Thoracic aorta (tissue), 2 donors: Measurements from ENCODE around the gene TACC3. TPM values are rescaled to one million over a fixed set of nuclear protein-coding genes. Genes with fewer than 3 reads are reported as not detected.

Experiments used
- ATAC-seq: fragments of 150-250 bp; one replicate; pipeline ENCODE4 v1.8.0; 2017; ENCODE audit warnings: low read depth; ENCODE audit not compliant: insufficient number of reproducible peaks, low FRiP score
- DNase-seq: peaks from one replicate; pipeline ENCODE4 v3.0.0-alpha.2; 2020; ENCODE audit warnings: low spot score
- H3K27ac ChIP-seq, 2 donors: fragments of 200-600 bp; sonication (generic); 1 replicate in 1 of 2; 2 replicates in 1 of 2; pipeline ENCODE4 v1.5.1; 2016; ENCODE audit warnings: mild to moderate bottlenecking in 2 of 2, moderate library complexity in 2 of 2
- H3K27me3 ChIP-seq: fragments of 200-600 bp; sonication (generic); replicated peaks from 2 replicates; pipeline ENCODE4 v1.6.0; 2016; ENCODE audit warnings: mild to moderate bottlenecking; ENCODE audit not compliant: insufficient read depth
- H3K36me3 ChIP-seq: fragments of 200-600 bp; sonication (generic); one replicate; pipeline ENCODE4 v1.5.1; 2016
- H3K4me1 ChIP-seq, 2 donors: fragments of 200-600 bp; sonication (generic); 1 replicate in 1 of 2; 2 replicates in 1 of 2; pipeline versions ENCODE4 v1.5.1 to v1.6.0; 2016; ENCODE audit warnings: low read depth in 2 of 2, mild to moderate bottlenecking in 1 of 2; ENCODE audit not compliant: control insufficient read depth in 1 of 2
- H3K4me3 ChIP-seq: fragments of 200-600 bp; sonication (generic); 2 replicates; pipeline ENCODE4 v1.5.1; 2016; ENCODE audit warnings: mild to moderate bottlenecking
- H3K9me3 ChIP-seq: fragments of 200-600 bp; sonication (generic); 2 replicates; pipeline ENCODE4 v1.5.1; 2016
- total RNA-seq, 2 donors: library from RNA; depleted of rRNA; stranded (reverse); fragments of >200 nt; gene quantifications; one replicate each; pipeline versions ENCODE4 v1.1.0 to v1.2.3, GENCODE V29; 2016
- TF ChIP-seq, protein P1 (sequence below): fragments of 200-600 bp; sonication (generic); IDR thresholded peaks from one replicate; pipeline ENCODE4 v1.5.1; 2019; ENCODE audit warnings: antibody characterized with exemption

The TACC3 gene
- total RNA-seq, 2 donors from 2014 or later: 6.2 to 24.5 TPM

DNA sequence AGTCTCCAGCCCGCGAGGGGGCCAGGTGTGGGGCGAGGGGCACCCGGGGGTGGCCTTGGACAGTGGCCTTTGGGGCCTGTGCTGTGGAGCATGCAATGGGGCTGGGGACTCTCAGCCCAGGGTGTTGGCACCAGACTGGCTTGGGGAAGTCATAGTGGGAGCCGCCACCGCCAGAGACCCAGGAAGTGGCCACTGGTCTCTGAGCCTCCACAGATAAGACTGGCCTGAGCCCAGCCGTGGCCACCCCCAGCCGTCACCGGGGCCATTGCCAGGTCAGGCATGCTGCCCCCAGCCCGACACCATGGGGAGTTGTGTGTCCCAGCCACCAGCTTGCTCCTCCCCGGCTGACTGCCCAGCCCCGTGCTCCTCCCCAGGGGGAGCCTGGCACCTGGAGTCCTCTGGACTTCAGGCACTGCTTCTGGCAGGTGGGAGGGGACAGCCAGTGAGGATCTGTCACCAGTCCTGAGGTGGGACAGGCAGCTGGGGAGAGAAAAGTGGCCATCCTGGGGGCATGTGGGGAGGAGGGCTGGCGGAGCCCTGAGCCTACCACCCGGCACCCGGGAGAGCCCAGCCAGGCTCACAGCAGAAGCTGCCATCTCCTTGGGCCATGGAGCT is 32.5 kb downstream of the TACC3 start:
- Histone ChIP-seq H3K4me1 (no peaks in the 10 kb centered on the region), H3K4me3 (no peak overlapping the region), H3K27me3 (no peaks in the 10 kb centered on the region), H3K9me3 (no peaks in the 10 kb centered on the region), H3K27ac (no peak overlapping the region), H3K36me3 (no peaks in the 10 kb centered on the region)
- DNase-seq: no peak
- no peak for ATAC-seq
- TF ChIP-seq, protein P1, sequence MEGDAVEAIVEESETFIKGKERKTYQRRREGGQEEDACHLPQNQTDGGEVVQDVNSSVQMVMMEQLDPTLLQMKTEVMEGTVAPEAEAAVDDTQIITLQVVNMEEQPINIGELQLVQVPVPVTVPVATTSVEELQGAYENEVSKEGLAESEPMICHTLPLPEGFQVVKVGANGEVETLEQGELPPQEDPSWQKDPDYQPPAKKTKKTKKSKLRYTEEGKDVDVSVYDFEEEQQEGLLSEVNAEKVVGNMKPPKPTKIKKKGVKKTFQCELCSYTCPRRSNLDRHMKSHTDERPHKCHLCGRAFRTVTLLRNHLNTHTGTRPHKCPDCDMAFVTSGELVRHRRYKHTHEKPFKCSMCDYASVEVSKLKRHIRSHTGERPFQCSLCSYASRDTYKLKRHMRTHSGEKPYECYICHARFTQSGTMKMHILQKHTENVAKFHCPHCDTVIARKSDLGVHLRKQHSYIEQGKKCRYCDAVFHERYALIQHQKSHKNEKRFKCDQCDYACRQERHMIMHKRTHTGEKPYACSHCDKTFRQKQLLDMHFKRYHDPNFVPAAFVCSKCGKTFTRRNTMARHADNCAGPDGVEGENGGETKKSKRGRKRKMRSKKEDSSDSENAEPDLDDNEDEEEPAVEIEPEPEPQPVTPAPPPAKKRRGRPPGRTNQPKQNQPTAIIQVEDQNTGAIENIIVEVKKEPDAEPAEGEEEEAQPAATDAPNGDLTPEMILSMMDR: no peak

DNA sequence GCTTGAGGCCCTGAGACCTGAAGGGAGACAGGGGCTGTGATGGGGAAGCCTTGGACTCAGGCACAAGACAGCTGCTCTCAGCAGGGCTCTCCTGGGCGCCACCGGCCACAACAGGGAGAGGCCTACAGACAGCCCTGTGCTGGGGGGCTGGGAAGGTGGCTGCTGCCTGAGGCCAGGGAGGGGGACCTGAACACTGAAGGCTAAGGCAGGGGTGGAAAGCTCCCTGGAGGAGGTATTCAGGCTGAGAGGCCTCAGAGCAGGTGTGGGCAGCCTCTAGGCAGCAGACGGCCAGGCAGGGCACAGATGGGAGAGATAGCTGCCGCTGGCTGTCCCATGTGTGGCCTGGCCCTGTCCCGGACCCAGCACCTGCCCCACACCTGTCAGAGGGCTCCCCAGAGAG is 33.0 kb downstream of the TACC3 start:
- Histone ChIP-seq H3K4me1 (no peaks in the 10 kb centered on the region), H3K4me3 (no peak overlapping the region), H3K36me3 (no peaks in the 10 kb centered on the region), H3K27ac (no peak overlapping the region), H3K27me3 (no peaks in the 10 kb centered on the region), H3K9me3 (no peaks in the 10 kb centered on the region)
- ATAC-seq: no peak
- no peak for DNase-seq
- TF ChIP-seq, protein P1: no peak

DNA sequence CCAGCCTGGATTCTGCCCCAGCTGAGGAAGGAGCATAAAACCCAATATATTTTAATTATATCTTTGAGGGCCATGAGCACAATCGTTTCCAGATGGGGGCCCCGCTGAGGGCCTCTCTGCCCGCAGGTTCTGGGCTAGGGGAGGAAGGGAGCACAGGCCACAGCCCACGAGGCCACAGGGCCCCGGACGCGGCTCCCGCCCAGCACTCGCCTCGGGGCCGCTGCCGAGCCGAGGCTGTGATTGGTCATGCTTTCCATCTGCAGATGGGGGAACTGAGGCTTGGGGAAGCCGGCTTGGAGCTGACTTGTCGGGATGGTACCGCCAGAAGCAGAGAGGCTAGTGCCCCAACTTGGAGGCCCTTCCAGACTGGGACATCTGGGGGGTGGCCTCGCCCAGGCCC is 34.0 kb downstream of the TACC3 start:
- DNase-seq (no peak), ATAC-seq (no peak)
- TF ChIP-seq, protein P1: no peak
- Histone ChIP-seq H3K36me3 (no peaks in the 10 kb centered on the region), H3K4me1 (no peaks in the 10 kb centered on the region), H3K4me3 (no peak overlapping the region), H3K27me3 (no peaks in the 10 kb centered on the region), H3K27ac (no peak overlapping the region), H3K9me3 (no peaks in the 10 kb centered on the region)

DNA sequence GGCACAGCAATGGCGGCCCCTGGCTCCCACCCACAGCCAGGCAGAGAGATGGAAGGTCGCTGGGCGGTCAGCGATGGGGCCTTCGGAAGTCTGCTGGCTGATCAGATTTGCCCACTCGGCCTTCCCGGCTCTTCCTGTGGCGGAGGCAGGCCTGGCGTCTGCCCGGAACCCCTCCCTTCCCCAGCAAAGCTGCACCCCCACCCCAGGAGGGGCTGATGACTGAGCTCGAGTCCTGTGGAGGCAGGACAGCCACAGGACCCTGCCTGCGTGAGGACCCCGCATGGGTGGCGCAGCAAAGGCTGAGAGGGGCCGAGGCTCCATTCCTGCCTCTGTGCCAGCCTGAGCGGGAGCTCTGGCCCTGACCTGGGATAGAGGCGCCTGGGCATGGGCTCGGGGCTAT is 34.8 kb downstream of the TACC3 start:
- Histone ChIP-seq H3K9me3 (no peaks in the 10 kb centered on the region), H3K36me3 (no peaks in the 10 kb centered on the region), H3K27me3 (no peaks in the 10 kb centered on the region), H3K4me3 (no peak overlapping the region), H3K4me1 (no peaks in the 10 kb centered on the region), H3K27ac (no peak overlapping the region)
- DNase-seq (no peak), ATAC-seq (no peak)
- TF ChIP-seq, protein P1: no peak

DNA sequence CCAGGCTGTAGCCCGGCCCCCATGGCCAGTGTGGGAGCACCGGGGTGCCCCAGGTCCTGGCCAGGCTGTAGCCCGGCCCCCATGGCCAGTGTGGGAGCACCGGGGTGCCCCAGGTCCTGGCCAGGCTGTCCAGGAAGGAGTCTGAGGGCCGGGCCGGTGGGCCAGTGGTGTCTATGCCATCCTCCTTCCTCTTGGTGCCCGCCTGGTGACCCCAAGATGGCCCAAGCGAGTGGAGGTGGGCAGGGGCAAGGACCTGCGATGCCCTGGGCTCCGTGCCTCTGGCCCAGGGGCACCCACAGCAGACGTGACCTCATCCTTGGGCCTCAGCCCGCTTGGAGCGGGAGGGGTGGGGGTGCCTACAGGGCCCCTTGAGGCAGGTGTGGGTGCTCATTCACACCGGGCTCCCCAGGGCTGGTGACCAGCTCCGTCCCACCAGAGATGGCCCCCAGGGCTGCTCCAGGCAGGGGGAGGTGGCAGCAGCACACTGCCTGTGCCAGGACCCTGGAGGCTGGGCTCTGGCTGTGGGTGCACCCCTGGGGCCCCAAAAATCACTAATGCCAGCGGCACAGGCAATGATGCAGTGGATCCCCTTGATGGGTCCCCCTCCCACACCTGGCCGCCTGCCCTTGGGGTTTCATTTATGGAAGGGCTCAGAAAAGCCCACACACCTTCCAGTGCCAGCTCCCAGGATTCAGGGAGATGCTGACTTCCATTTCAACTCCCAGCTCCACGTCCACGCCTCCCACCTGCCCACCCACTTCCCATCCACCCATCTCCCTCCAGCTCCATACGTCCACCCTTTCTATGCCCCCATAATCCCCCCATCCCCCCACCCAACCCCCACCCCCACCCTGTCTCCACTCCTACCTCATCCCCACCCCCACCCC is 35.8 kb downstream of the TACC3 start:
- Histone ChIP-seq H3K9me3 (no peaks in the 10 kb centered on the region), H3K4me1 (no peaks in the 10 kb centered on the region), H3K4me3 (no peak overlapping the region), H3K36me3 (no peaks in the 10 kb centered on the region), H3K27ac (no peak overlapping the region), H3K27me3 (no peaks in the 10 kb centered on the region)
- ATAC-seq: no peak
- TF ChIP-seq, protein P1: no peak
- DNase-seq: no peak
